ENCODE data around the gene CFAP65. TPM values are rescaled to one million over a fixed set of nuclear protein-coding genes. Genes with fewer than 3 reads are reported as not detected.

CFAP65 gene
- total RNA-seq, 4 donors from 2014 or later = under 0.01 to 1.3 (median 0.78) TPM; not detected in 1

- Histone ChIP-seq H3K9me3 (no peaks in the 10 kb centered on the region), H3K27me3 (peaks cover 42% of the 10 kb centered on the region), H3K4me1 (peaks cover 21 to 36% of the 10 kb centered on the region in 2 donors), H3K27ac (no peak overlapping the region), H3K4me3 (replicated peaks in 1 of 3) (no peak overlapping the region), H3K36me3 (no peaks in the 10 kb centered on the region)
- intact Hi-C loops (cut with DNase I) = loop anchor here (5.0 kb wide), 1 partner anchor 239 kb away; no protein-coding TSS in a partner anchor
- no peak for TF ChIP-seq POLR2A (IDR thresholded peaks at IDR 0.05)
- TF ChIP-seq CTCF (IDR thresholded peaks at IDR 0.05) = peak; percentile 75 to 98 (median 92)
- 1 to 6% methylated on average over 20 to 26 of the region's 52 CpGs for WGBS, 2 donors
- peak; percentile 67 to 75 for DNase-seq
Measured at GRCh38 chr2:219057709-219058540, 16.6 kb upstream of the CFAP65 start.

- intact Hi-C loops (cut with DNase I) = loop anchor here (5.0 kb wide), 1 partner anchor 240 kb away; no protein-coding TSS in a partner anchor
- no peak for TF ChIP-seq CTCF (IDR thresholded peaks at IDR 0.05)
- TF ChIP-seq POLR2A (IDR thresholded peaks at IDR 0.05) = no peak
- no peak overlapping the region for H3K27ac ChIP-seq
- no peaks in the 10 kb centered on the region for H3K9me3 ChIP-seq
- peaks cover 21 to 36% of the 10 kb centered on the region in 2 donors for H3K4me1 ChIP-seq
- no peak overlapping the region for H3K4me3 ChIP-seq (replicated peaks in 1 of 3)
- H3K27me3 ChIP-seq = peaks cover 35% of the 10 kb centered on the region
- H3K36me3 ChIP-seq = no peaks in the 10 kb centered on the region
- DNase-seq = no peak
- 0 to 18% methylated on average over 1 to 14 of the region's 40 CpGs for WGBS, 2 donors
Measured at GRCh38 chr2:219056896-219057708, 15.8 kb upstream of the CFAP65 start.

- 71 to 72% methylated on average over 9 of the region's 9 CpGs for WGBS, 2 donors
- peaks cover 30% of the 10 kb centered on the region for H3K27me3 ChIP-seq
- no peak for TF ChIP-seq POLR2A (IDR thresholded peaks at IDR 0.05)
- no peak for TF ChIP-seq CTCF (IDR thresholded peaks at IDR 0.05)
Measured at GRCh38 chr2:219056176-219056895, 15.0 kb upstream of the CFAP65 start.

GRCh38 chr2:219054956-219055903 is 13.9 kb upstream of the CFAP65 start:
- intact Hi-C loops (cut with DNase I) = loop anchor here (5.0 kb wide), 1 partner anchor 242 kb away; no protein-coding TSS in a partner anchor
- Histone ChIP-seq H3K4me1 (peaks cover 21 to 26% of the 10 kb centered on the region in 2 donors), H3K27me3 (peaks cover 25% of the 10 kb centered on the region), H3K36me3 (no peaks in the 10 kb centered on the region), H3K9me3 (no peaks in the 10 kb centered on the region), H3K4me3 (replicated peaks in 1 of 3) (no peak overlapping the region), H3K27ac (no peak overlapping the region)
- no peak for DNase-seq
- TF ChIP-seq CTCF (IDR thresholded peaks at IDR 0.05) (no peak), POLR2A (IDR thresholded peaks at IDR 0.05) (no peak)
- 84 to 87% methylated on average over 19 to 24 of the region's 43 CpGs for WGBS, 2 donors

More at GRCh38 chr2:219056176-219056895, 15.0 kb upstream of the CFAP65 start:
- Histone ChIP-seq H3K9me3 (no peaks in the 10 kb centered on the region), H3K4me3 (replicated peaks in 1 of 3) (no peak overlapping the region), H3K36me3 (no peaks in the 10 kb centered on the region), H3K27ac (no peak overlapping the region), H3K4me1 (peaks cover 21 to 35% of the 10 kb centered on the region in 2 donors)
- DNase-seq = no peak
- intact Hi-C loops (cut with DNase I) = loop anchor here (5.0 kb wide), 1 partner anchor 241 kb away; no protein-coding TSS in a partner anchor
